Measurements from ENCODE around the gene CAB39L. TPM values are rescaled to one million over a fixed set of nuclear protein-coding genes. Genes with fewer than 3 reads are reported as not detected.

Gene CAB39L
- total and polyA plus RNA-seq, 11 donors = 5.9 to 27.4 (median 16.2) TPM

- H3K36me3 ChIP-seq = peaks cover 0 to 50% (median 5%) of the 10 kb centered on the region in 9 donors
These were observed 117.5 kb downstream of the CAB39L start for GRCh38 chr13:49326222-49326917.

GRCh38 chr13:49323344-49323743 lies 120.5 kb downstream of the CAB39L start:
- intact Hi-C loops (cut with DNase I) = no loop called here
- peak overlapping the region in 1 of 12 donors; percentile 36 for H3K27ac ChIP-seq
- peaks cover 0 to 37% (median 0%) of the 10 kb centered on the region in 9 donors for H3K36me3 ChIP-seq
- H3K4me1 ChIP-seq = peaks cover 0 to 22% (median 5%) of the 10 kb centered on the region in 12 donors
- DNase-seq (no peak), ATAC-seq (no peak)
- no peak overlapping the region for H3K4me3 ChIP-seq
- TF ChIP-seq POLR2A (IDR thresholded peaks at IDR 0.05) = no peak
- no peak for TF ChIP-seq CTCF (IDR thresholded peaks at IDR 0.05)
- WGBS, 4 donors = 78 to 88% (median 80%) methylated on average over 7 of the region's 7 CpGs
- no peaks in the 10 kb centered on the region for H3K9me3 ChIP-seq
- no peaks in the 10 kb centered on the region for H3K27me3 ChIP-seq

More at GRCh38 chr13:49326222-49326917, 117.5 kb downstream of the CAB39L start:
- intact Hi-C loops (cut with DNase I) = no loop called here
- TF ChIP-seq CTCF (IDR thresholded peaks at IDR 0.05) = no peak
- no peak for TF ChIP-seq POLR2A (IDR thresholded peaks at IDR 0.05)
- Histone ChIP-seq H3K4me3 (no peak overlapping the region), H3K4me1 (peaks cover 0 to 14% (median 0%) of the 10 kb centered on the region in 12 donors), H3K27ac (no peak overlapping the region), H3K9me3 (no peaks in the 10 kb centered on the region), H3K27me3 (no peaks in the 10 kb centered on the region)
- ATAC-seq (no peak), DNase-seq (no peak)
- WGBS, 4 donors = 67 to 74% (median 73%) methylated on average over 7 of the region's 7 CpGs

GRCh38 chr13:49322702-49323101 lies 121.2 kb downstream of the CAB39L start:
- DNase-seq = no peak
- no peaks in the 10 kb centered on the region for H3K27me3 ChIP-seq
- intact Hi-C loops (cut with DNase I) = no loop called here
- ATAC-seq = peak in 2 of 4 donors; percentile 52 to 61
- H3K27ac ChIP-seq = peak overlapping the region in 1 of 12 donors; percentile 36
- no peaks in the 10 kb centered on the region for H3K9me3 ChIP-seq
- peaks cover 0 to 22% (median 5%) of the 10 kb centered on the region in 12 donors for H3K4me1 ChIP-seq
- 57 to 65% (median 61%) methylated on average over 2 of the region's 2 CpGs for WGBS, 4 donors
- H3K4me3 ChIP-seq = no peak overlapping the region
- TF ChIP-seq POLR2A (IDR thresholded peaks at IDR 0.05) = no peak
- TF ChIP-seq CTCF (IDR thresholded peaks at IDR 0.05) = no peak
- peaks cover 0 to 31% (median 0%) of the 10 kb centered on the region in 9 donors for H3K36me3 ChIP-seq

- H3K27me3 ChIP-seq = no peaks in the 10 kb centered on the region
- no peak for TF ChIP-seq CTCF (IDR thresholded peaks at IDR 0.05)
- TF ChIP-seq POLR2A (IDR thresholded peaks at IDR 0.05) = no peak
- intact Hi-C loops (cut with DNase I) = no loop called here
- no peak overlapping the region for H3K27ac ChIP-seq
- no peak overlapping the region for H3K4me3 ChIP-seq
- DNase-seq (no peak), ATAC-seq (no peak)
- peaks cover 0 to 23% (median 0%) of the 10 kb centered on the region in 9 donors for H3K36me3 ChIP-seq
- H3K9me3 ChIP-seq = no peaks in the 10 kb centered on the region
- WGBS, 4 donors = 85 to 94% (median 89%) methylated on average over 2 of the region's 2 CpGs
- H3K4me1 ChIP-seq = peaks cover 0 to 22% (median 5%) of the 10 kb centered on the region in 12 donors
These were observed 122.9 kb downstream of the CAB39L start for GRCh38 chr13:49320975-49321374.
